Stomach smooth muscle (tissue), 2 donors: ENCODE measurements around the gene CD200R1.

Experiments used
- H3K27ac ChIP-seq: one replicate; pipeline ENCODE4 v1.7.0; 2013; ENCODE audit warnings: mild to moderate bottlenecking, low read length, inconsistent platforms
- H3K27me3 ChIP-seq, 2 donors: one replicate each; pipeline ENCODE4 v1.7.0; 2013; ENCODE audit warnings: low read length in 2 of 2; ENCODE audit not compliant: insufficient read depth in 2 of 2, control insufficient read depth in 1 of 2
- H3K36me3 ChIP-seq, 2 donors: one replicate each; pipeline ENCODE4 v1.7.0; 2013; ENCODE audit warnings: low read length in 2 of 2; ENCODE audit not compliant: control insufficient read depth in 2 of 2, insufficient read depth in 2 of 2
- H3K4me1 ChIP-seq: one replicate; pipeline ENCODE4 v1.7.0; 2013; ENCODE audit warnings: low read length; ENCODE audit not compliant: control insufficient read depth, insufficient read depth
- H3K4me3 ChIP-seq, 2 donors: one replicate each; pipeline ENCODE4 v1.7.0; 2013; ENCODE audit warnings: low read length in 2 of 2
- H3K9ac ChIP-seq, 2 donors: one replicate each; pipeline ENCODE4 v1.7.0; 2013; ENCODE audit warnings: low read length in 2 of 2, mild to moderate bottlenecking in 1 of 2
- H3K9me3 ChIP-seq, 2 donors: one replicate each; pipeline ENCODE4 v1.7.0; 2013; ENCODE audit warnings: low read length in 2 of 2; ENCODE audit not compliant: control insufficient read depth in 2 of 2
- donor health status: healthy.
- donor health status: Pancreatic carcinoma.

Gene CD200R1

DNA sequence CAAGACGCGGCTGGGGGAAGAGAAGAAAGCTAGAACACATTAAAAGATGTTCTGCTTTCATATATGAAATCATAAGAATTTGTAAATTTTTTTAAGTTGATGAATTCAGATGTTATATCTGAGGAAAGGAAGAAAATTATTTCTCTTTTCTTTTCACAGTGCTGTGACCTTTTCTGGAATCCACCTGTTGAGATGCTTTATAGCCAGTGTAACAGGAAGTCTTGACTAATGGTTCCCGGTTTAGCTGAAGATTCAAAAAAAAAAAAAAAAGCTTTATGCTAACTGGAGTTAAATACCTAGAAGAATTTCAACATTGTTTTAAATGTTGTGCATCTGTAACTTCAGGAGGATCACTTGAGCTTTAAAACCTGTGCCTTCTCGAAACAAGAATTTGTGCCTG, 25.8 kb upstream of the CD200R1 start:
- Histone ChIP-seq H3K4me1 (peaks cover 4% of the 10 kb centered on the region), H3K9me3 (no peaks in the 10 kb centered on the region), H3K4me3 (no peak overlapping the region), H3K9ac (no peak overlapping the region), H3K27ac (no peak overlapping the region), H3K27me3 (no peaks in the 10 kb centered on the region), H3K36me3 (peaks cover 13 to 22% of the 10 kb centered on the region in 2 donors)

GRCh38 chr3:112995800-112996199, 20.9 kb upstream of the CD200R1 start:
- H3K9ac ChIP-seq, result no peak overlapping the region
- no peaks in the 10 kb centered on the region for H3K4me1 ChIP-seq
- H3K9me3 ChIP-seq, result no peaks in the 10 kb centered on the region
- no peak overlapping the region for H3K27ac ChIP-seq
- H3K36me3 ChIP-seq, result peaks cover 4 to 6% of the 10 kb centered on the region in 2 donors
- H3K27me3 ChIP-seq, result no peaks in the 10 kb centered on the region
- H3K4me3 ChIP-seq, result no peak overlapping the region

DNA sequence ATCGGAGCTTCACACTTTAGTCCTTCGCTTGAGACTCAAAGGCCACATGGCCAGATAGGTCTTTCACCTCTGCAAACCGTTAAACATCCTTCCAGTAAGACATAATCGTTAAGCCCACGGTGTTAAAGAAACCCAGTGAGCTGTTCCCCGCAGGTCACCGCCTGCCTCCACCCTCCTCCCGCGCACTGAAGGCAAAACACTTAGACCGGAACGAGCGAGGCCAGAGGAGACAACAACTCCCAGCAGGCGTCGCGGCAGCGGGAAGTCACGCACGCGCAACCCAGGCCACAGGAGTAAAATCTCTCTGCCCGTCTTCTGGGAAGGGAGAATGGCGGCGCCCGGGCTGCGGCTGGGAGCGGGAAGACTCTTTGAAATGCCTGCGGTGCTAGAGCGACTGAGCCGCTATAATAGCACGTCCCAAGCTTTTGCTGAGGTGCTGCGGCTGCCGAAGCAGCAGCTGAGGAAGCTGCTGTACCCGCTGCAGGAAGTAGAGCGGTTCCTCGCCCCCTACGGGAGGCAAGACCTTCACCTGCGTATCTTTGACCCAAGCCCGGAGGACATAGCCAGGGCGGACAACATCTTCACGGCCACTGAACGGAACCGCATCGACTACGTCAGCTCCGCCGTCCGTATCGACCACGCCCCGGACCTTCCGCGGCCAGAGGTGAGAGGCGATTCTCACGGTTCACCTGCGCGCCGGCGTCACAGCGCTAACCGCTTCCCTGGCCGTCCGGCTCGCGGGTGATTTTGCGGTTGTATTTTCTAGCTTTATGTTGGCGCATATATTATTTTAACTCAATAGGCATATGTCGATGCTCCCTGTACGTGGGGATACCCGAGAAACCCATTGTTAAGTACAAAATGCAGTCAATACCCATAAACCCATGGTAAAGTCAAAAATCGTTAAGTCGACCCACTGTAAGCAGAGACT, 16.0 kb upstream of the CD200R1 start, which contains the start of gene GTPBP8:
GTPBP8 (plus strand) TSS at position 313 of the 931 bp plus-strand sequence; CDS start at position 329, 16 bp downstream.
- Histone ChIP-seq H3K9me3 (no peaks in the 10 kb centered on the region), H3K27ac (peak within 1 kb of the TSS; percentile 83), H3K4me1 (no peaks in the 10 kb centered on the region), H3K9ac (peak within 1 kb of the TSS; percentile 96 to 97), H3K27me3 (no peaks in the 10 kb centered on the region), H3K4me3 (peak within 1 kb of the TSS; percentile 92 to 98), H3K36me3 (no peaks in the 10 kb centered on the region)

GRCh38 chr3:112987710-112988334, 12.9 kb upstream of the CD200R1 start:
- no peaks in the 10 kb centered on the region for H3K9me3 ChIP-seq
- H3K36me3 ChIP-seq, result no peaks in the 10 kb centered on the region
- no peak overlapping the region for H3K4me3 ChIP-seq

DNA sequence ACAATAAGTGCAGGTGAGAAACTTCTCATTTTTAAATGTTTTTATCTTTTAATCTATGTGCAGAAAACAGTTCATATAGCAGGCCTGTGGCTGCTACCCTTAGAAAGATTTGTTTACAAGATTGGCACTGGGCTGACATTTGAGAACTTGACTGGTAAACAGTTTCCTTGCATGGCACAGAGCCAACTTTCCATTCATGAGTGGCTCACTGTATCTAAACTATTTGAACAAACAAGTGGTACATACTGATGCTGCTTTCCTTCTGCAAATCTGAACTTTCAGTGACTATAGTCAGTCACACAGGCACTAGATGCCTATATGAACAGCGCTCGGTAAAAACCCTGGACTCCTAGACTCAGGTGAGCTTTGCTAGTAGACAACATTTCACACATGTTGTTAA, 9.6 kb upstream of the CD200R1 start:
- H3K27me3 ChIP-seq, result no peaks in the 10 kb centered on the region
- H3K4me3 ChIP-seq, result no peak overlapping the region
- no peak overlapping the region for H3K27ac ChIP-seq
- H3K36me3 ChIP-seq, result no peaks in the 10 kb centered on the region
- H3K9ac ChIP-seq, result no peak overlapping the region
- no peaks in the 10 kb centered on the region for H3K9me3 ChIP-seq
- no peaks in the 10 kb centered on the region for H3K4me1 ChIP-seq

More at GRCh38 chr3:112987710-112988334, 12.9 kb upstream of the CD200R1 start:
- Histone ChIP-seq H3K27me3 (no peaks in the 10 kb centered on the region), H3K4me1 (no peaks in the 10 kb centered on the region), H3K9ac (no peak overlapping the region), H3K27ac (no peak overlapping the region)

- no peaks in the 10 kb centered on the region for H3K36me3 ChIP-seq
- H3K9ac ChIP-seq, result no peak overlapping the region
- H3K27me3 ChIP-seq, result no peaks in the 10 kb centered on the region
- H3K4me1 ChIP-seq, result no peaks in the 10 kb centered on the region
- H3K27ac ChIP-seq, result no peak overlapping the region
- no peaks in the 10 kb centered on the region for H3K9me3 ChIP-seq
- H3K4me3 ChIP-seq, result no peak overlapping the region
Observed at GRCh38 chr3:112982710-112983109, 7.8 kb upstream of the CD200R1 start.

GRCh38 chr3:112980080-112980479, 5.2 kb upstream of the CD200R1 start:
- Histone ChIP-seq H3K27ac (no peak overlapping the region), H3K4me1 (no peaks in the 10 kb centered on the region), H3K4me3 (no peak overlapping the region), H3K36me3 (no peaks in the 10 kb centered on the region), H3K9me3 (no peaks in the 10 kb centered on the region), H3K27me3 (no peaks in the 10 kb centered on the region), H3K9ac (no peak overlapping the region)

- Histone ChIP-seq H3K4me1 (no peaks in the 10 kb centered on the region), H3K9me3 (no peaks in the 10 kb centered on the region)
Observed at GRCh38 chr3:112979244-112979832, 4.4 kb upstream of the CD200R1 start.

DNA sequence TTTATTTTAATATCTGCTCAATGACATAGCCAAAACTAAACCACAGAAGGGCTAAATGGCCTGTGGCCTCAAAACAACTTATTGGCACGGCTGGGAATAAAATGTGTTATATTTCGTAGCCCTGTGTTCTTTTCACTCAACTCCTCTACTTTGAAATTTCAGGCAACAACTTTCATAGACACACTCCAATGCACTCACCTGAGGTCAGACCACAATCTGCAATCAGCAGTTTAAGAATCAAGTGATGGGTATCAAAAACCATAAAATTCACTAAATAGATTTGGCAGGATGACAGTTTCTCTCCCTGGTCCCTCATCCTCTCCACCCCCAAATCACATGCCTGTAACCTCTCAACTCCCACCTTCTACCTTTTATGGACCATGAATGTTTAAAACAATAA, 2.0 kb upstream of the CD200R1 start:
- Histone ChIP-seq H3K36me3 (no peaks in the 10 kb centered on the region), H3K9ac (no peak overlapping the region), H3K27ac (no peak overlapping the region), H3K4me3 (no peak overlapping the region), H3K4me1 (no peaks in the 10 kb centered on the region), H3K9me3 (no peaks in the 10 kb centered on the region), H3K27me3 (no peaks in the 10 kb centered on the region)

More at GRCh38 chr3:112979244-112979832, 4.4 kb upstream of the CD200R1 start:
- H3K27ac ChIP-seq, result no peak overlapping the region
- H3K27me3 ChIP-seq, result no peaks in the 10 kb centered on the region
- H3K4me3 ChIP-seq, result no peak overlapping the region
- no peak overlapping the region for H3K9ac ChIP-seq
- no peaks in the 10 kb centered on the region for H3K36me3 ChIP-seq

DNA sequence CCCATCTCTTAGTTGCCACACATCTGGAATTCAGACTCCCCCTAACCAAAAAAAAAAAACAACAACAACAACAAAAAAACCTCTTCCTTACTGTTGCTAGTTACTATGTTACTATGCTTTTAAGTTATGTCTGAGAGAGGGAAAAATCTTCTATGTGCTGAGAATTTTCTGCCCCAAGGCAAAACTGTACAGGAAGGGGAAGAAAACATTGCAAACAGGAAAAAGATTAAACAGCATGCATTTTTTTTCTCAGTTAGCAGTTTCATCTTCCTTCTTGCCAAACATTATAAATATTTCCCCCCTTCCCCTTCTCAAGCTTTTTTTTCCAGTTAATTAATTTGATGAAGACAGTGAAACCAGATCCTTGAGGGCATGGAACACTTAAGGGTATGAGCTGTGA, 1.1 kb upstream of the CD200R1 start:
- no peaks in the 10 kb centered on the region for H3K36me3 ChIP-seq
- no peaks in the 10 kb centered on the region for H3K4me1 ChIP-seq
- no peaks in the 10 kb centered on the region for H3K27me3 ChIP-seq
- H3K4me3 ChIP-seq, result no peak overlapping the region
- H3K9ac ChIP-seq, result no peak overlapping the region
- H3K9me3 ChIP-seq, result no peaks in the 10 kb centered on the region
- H3K27ac ChIP-seq, result no peak overlapping the region
